Keratinocyte (primary cell): ENCODE data around the gene FAM193B.

ENCODE experiments used
- EZH2 ChIP-seq: IDR thresholded peaks from one replicate; pipeline ENCODE4 v1.6.1; 2012; ENCODE audit warnings: inconsistent platforms, mild to moderate bottlenecking, low read length, moderate library complexity
- TF ChIP-seq, protein P1 (sequence below), 3 experiments: IDR thresholded peaks in 1 of 3; conservative IDR thresholded peaks in 1 of 3; optimal IDR thresholded peaks in 1 of 3; 2 replicates in 2 of 3; 3 replicates in 1 of 3; pipeline versions ENCODE3 to v1.5.1; 2011; ENCODE audit warnings: low read length in 3 of 3, mild to moderate bottlenecking in 3 of 3, moderate library complexity in 2 of 3, control low read depth in 1 of 3, inconsistent platforms in 1 of 3; ENCODE audit not compliant: insufficient read depth in 2 of 3; ENCODE audit errors: extremely low read depth in 1 of 3

DNA sequence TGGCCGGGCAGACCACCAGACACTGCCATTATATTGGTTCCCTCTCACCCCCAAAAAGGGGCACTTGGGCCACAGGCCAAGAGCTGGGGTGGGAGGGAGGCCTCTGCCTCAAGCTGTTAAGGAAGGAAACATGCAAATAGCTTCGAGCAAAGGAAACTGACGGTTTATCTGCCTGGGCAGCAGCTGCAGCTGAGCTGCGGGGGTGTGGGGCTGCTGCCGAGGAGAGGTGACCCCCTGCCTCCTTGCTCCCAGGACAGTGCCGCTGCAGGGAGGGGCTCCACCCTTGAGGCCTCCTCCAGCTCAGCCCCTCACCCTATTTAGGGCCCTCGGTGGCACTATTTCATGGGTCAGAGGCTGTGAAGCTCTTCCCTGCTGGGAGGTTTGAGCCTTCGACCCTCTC lies 45.5 kb downstream of the FAM193B start:
- TF ChIP-seq, protein P1, sequence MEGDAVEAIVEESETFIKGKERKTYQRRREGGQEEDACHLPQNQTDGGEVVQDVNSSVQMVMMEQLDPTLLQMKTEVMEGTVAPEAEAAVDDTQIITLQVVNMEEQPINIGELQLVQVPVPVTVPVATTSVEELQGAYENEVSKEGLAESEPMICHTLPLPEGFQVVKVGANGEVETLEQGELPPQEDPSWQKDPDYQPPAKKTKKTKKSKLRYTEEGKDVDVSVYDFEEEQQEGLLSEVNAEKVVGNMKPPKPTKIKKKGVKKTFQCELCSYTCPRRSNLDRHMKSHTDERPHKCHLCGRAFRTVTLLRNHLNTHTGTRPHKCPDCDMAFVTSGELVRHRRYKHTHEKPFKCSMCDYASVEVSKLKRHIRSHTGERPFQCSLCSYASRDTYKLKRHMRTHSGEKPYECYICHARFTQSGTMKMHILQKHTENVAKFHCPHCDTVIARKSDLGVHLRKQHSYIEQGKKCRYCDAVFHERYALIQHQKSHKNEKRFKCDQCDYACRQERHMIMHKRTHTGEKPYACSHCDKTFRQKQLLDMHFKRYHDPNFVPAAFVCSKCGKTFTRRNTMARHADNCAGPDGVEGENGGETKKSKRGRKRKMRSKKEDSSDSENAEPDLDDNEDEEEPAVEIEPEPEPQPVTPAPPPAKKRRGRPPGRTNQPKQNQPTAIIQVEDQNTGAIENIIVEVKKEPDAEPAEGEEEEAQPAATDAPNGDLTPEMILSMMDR (optimal IDR thresholded peaks at IDR 0.05 in 1 of 3, IDR thresholded peaks at IDR 0.05 in 1 of 3, conservative IDR thresholded peaks at IDR 0.05 in 1 of 3; ENCODE audit: extremely low read depth in 1 of 3, insufficient read depth in 2 of 3, low read length in 3 of 3): no peak
- no peak for TF ChIP-seq EZH2
